HG03108 (cell line): ENCODE data around the gene SHROOM3.
"Not testable (repeated sequence)": the region's sequence is repeated elsewhere in the genome, so short reads cannot be mapped to it uniquely, and the experiment has no call there.

Experiments used
- ATAC-seq: cut with Tn5 transposase; IDR thresholded peaks from one replicate; pipeline ENCODE4 v1.9.1; 2021; ENCODE audit warnings: moderate library complexity; ENCODE audit not compliant: unreplicated experiment

Gene SHROOM3

GRCh38 chr4:76712564-76712963 is 277.5 kb downstream of the SHROOM3 start:
- no peak for ATAC-seq

DNA sequence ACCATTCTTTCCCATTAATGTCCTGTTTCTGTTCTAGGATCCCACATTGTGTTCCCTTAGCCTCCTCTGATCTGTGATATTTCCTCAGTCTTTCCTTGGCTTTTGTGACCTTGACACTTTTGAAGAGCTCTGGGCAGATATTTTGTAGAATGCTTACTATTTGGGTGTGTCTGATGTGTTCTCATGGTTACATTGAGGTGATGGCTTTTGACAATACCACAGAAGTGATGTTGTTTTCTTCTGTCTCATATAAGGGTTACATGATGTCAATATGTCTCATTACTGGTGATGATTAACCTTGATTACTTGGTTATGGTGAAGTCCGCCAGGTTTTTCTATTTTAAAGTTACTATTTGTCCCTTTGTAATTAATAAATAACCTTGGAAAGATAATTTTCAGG is 279.2 kb downstream of the SHROOM3 start:
- ATAC-seq, result no peak

GRCh38 chr4:76716020-76716419 is 281.0 kb downstream of the SHROOM3 start:
- no peak for ATAC-seq

DNA sequence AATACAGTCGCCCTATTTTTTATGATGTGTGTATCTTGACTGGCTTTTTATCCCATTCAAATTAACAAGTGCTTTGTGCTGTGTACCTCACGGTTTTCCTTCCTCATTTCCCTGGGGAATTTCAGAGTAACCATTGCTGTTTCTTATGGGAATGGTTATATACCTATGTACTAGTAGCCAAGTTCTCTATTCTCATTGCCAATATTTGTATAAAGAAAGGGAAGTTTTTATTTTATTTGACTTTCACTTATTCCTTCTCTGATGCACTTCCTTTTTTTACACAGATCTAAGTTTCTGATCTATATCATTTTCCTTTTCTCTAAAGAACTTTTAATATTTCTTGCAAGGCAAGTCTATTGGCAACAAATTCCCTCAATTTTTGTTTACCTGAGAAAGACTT is 281.6 kb downstream of the SHROOM3 start:
- ATAC-seq, result no peak

DNA sequence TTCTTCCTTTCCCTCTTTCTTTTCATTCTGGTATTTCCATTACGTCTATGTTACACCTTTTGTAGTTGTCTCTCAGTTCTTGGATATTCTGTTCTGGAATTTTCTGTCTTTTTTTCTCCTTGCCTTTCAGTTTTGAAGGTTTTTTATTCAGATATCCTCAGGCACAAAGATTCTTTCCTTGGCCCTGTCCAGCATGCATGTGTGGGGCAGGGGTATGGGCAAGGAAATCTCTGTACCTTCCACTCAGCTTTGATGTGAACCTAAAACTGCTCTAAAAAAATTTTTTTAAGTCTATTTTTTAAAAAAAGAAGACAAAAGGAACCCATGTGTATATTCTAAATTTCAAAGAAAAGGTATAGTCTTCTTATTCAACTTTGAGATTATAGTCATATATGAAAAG is 282.4 kb downstream of the SHROOM3 start:
- no peak for ATAC-seq

GRCh38 chr4:76718021-76718420 is 283.0 kb downstream of the SHROOM3 start:
- ATAC-seq, result no peak

DNA sequence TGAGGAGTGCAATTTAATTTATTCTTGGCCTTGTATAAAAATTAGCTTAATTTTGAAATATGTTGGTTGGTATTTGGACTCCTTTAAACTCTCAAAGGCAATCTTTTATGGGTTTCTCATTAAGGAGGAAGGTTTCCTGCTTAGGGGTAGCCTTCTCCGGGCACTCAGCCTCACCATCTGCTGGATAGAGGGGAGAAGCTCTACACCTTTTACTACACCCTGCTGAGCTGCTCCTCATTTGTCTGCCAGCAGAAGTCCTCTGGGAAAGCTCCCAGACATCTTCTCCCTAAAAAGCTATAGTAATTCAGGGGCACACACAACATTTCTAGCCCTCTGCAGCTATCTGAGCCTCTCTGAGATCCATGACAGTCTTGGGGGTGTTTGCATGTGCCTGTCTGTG is 283.8 kb downstream of the SHROOM3 start:
- no peak for ATAC-seq

GRCh38 chr4:76720121-76720520 is 285.1 kb downstream of the SHROOM3 start:
- no peak for ATAC-seq

DNA sequence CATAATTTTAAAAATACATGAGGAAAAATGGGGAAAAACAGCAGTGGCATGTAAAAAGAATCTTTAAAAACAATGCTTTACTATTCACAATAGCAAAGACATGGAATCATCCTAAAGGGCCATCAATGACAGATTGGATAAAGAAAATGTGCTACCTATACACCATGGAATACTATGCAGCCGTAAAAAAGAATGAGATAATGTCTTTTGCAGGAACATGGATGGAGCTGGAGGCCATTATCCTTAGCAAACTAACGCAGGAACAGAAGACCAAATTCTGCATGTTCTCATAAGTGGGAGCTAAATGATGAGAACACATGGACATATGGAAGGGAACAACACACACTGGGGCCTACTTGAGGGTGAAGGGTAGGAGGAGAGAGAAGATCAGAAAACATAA is 287.1 kb downstream of the SHROOM3 start:
- not testable (repeated sequence) for ATAC-seq

DNA sequence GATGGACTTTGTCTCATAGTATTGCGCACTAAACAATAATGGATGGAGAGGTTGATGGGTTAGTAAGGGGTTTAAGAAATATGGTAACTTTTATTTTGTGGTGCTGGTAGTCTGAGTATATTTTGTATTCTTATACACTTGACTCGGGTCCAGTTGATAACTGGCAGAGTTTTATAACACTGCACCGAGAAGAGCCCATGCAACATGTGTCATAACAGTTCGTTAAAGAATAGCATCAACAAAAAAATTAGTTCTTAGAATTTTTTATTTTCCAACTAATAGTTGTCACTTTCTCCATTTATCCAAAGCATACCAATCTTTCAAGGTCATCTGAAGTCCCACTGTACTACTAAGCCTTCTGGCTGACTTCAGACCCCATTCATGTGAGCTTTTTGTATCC is 287.8 kb downstream of the SHROOM3 start:
- ATAC-seq, result no peak

DNA sequence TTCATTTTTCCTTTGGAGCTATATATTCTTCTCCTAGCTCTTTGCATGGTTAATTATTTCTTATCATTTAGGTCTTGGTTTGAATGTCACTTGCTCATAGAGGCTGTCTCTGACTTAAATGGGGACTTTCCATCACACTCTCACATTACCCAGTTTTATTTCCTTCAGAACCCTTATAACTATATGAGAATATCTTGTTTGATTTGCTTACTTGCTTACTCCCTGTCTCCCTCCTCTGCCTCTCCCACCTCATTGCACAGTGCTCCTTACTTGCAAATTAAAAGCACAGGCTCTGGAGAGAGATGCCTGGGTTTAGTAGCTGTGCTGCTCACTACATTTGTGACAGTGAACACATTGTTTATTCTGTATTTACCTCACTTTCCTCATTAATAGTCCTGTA is 288.3 kb downstream of the SHROOM3 start:
- no peak for ATAC-seq

- ATAC-seq, result no peak
These were observed 288.9 kb downstream of the SHROOM3 start for GRCh38 chr4:76723924-76724323.

DNA sequence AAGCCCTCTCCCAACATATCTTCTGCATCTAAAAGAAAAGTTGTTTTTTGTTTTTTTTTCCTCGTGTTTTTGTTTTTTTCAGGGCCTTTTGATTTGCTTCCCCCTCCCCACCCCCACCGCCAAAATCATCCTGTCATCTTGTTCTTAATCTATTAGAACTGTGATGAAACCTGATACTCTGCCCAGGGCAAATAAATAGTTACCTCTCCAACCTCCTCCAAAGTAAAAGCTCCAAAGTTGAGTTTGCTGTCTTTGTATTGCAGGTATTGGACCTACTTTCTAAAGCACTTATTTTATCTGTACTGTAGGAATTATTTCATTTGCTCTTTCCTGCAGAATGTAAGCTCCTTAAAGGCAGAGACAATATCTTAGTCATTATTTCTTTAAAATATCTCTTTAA is 290.0 kb downstream of the SHROOM3 start:
- no peak for ATAC-seq

DNA sequence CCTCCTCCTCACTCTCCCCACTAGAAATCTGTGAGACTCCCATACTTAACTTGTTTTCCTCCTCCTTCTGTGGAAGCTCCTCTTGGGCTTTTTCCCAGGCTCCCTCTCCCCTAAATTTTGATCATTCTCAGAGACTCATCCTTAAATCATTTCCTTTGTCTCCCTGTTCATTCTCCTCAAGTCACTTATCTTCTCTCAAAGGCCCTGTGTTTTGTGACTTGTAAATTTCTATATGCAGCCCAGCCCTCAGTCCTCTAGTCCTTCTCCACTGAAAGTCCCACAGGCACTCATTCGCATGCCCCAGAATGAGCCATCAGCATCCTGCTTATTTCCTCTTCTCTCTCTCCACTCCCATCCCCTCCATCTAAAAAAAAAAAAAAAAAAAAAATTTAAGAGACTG is 291.1 kb downstream of the SHROOM3 start:
- ATAC-seq, result no peak

DNA sequence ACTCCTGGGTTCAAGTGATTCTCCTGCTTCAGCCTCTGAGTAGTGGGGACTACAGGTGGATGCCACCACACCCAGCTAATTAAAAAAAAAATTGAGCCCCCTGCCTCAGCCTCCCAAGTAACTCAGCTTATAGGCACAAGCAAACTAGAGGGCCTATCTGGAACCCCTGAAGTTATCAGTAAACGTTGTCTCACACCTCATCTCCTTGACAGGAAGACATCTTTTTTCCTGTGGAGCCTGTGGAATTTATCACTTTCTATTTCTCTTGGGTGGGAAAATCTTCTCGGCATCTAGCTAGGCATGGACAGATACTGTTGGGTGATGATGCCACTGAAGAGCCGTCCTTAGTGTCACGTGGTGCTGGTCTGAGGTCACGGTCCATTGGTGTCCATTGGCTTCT is 291.6 kb downstream of the SHROOM3 start:
- ATAC-seq, result no peak

- ATAC-seq, result not testable (repeated sequence)
These were observed 292.9 kb downstream of the SHROOM3 start for GRCh38 chr4:76727934-76728333.

- ATAC-seq, result no peak
These were observed 294.4 kb downstream of the SHROOM3 start for GRCh38 chr4:76729460-76729859.

- ATAC-seq, result no peak
These were observed 295.0 kb downstream of the SHROOM3 start for GRCh38 chr4:76729980-76730379.

GRCh38 chr4:76732246-76732645 is 297.2 kb downstream of the SHROOM3 start:
- ATAC-seq, result no peak

- no peak for ATAC-seq
These were observed 298.2 kb downstream of the SHROOM3 start for GRCh38 chr4:76733068-76733771.

GRCh38 chr4:76736414-76736813 is 301.4 kb downstream of the SHROOM3 start:
- ATAC-seq, result no peak

GRCh38 chr4:76737180-76737579 is 302.2 kb downstream of the SHROOM3 start:
- ATAC-seq, result no peak

- no peak for ATAC-seq
These were observed 302.7 kb downstream of the SHROOM3 start for GRCh38 chr4:76737771-76738085.
